GM18505 (cell line): ENCODE results near the gene TULP3.
A peak's percentile ranks its signal among the peaks of the same experiment; 100 is the strongest.
"Not testable (repeated sequence)": the region's sequence is repeated elsewhere in the genome, so short reads cannot be mapped to it uniquely, and the experiment has no call there.

ENCODE experiments used
- ATAC-seq: cut with Tn5 transposase; IDR thresholded peaks from one replicate; pipeline ENCODE4 v1.9.1; 2021; ENCODE audit not compliant: unreplicated experiment
- POLR2A ChIP-seq: IDR thresholded peaks from 4 replicates; pipeline ENCODE4 v1.6.1; 2011; ENCODE audit warnings: borderline replicate concordance; ENCODE audit not compliant: insufficient read depth, insufficient read length; ENCODE audit errors: extremely low read depth

Gene TULP3

GRCh38 chr12:2858944-2859421 is 31.7 kb upstream of the TULP3 start:
- ATAC-seq = no peak

GRCh38 chr12:2860170-2860569 is 30.5 kb upstream of the TULP3 start:
- no peak for ATAC-seq
- TF ChIP-seq POLR2A = no peak

More at GRCh38 chr12:2858944-2859421, 31.7 kb upstream of the TULP3 start:
- TF ChIP-seq POLR2A = no peak

- ATAC-seq = no peak
- TF ChIP-seq POLR2A = no peak
Measured at GRCh38 chr12:2862876-2863275, 27.8 kb upstream of the TULP3 start.

- ATAC-seq = not testable (repeated sequence)
Measured at GRCh38 chr12:2863402-2863801, 27.3 kb upstream of the TULP3 start.

- no peak for ATAC-seq
- TF ChIP-seq POLR2A = no peak
Measured at GRCh38 chr12:2864198-2864597, 26.5 kb upstream of the TULP3 start.

GRCh38 chr12:2868986-2869632 is 21.6 kb upstream of the TULP3 start:
- not testable (repeated sequence) for ATAC-seq

GRCh38 chr12:2876431-2877046 is 14.2 kb upstream of the TULP3 start:
- peak; percentile 4 for ATAC-seq
- TF ChIP-seq POLR2A = no peak

- TF ChIP-seq POLR2A = peak; percentile 75
- peak; percentile 70 for ATAC-seq
Measured at GRCh38 chr12:2877047-2877952, 13.4 kb upstream of the TULP3 start, which contains the start of the genes FOXM1 and RHNO1. Gene FOXM1 (minus strand): TSS chr12:2877174. CDS start chr12:2874478, 2,696 bp downstream. Gene RHNO1 (plus strand): TSS chr12:2877223. CDS start chr12:2885367, 8,144 bp downstream.

GRCh38 chr12:2877953-2878732 is 12.5 kb upstream of the TULP3 start:
- no peak for ATAC-seq
- TF ChIP-seq POLR2A = no peak

GRCh38 chr12:2879853-2880252 is 10.8 kb upstream of the TULP3 start:
- ATAC-seq = no peak
- no peak for TF ChIP-seq POLR2A

GRCh38 chr12:2884810-2885209 is 5.9 kb upstream of the TULP3 start:
- ATAC-seq = no peak
- TF ChIP-seq POLR2A = no peak

- TF ChIP-seq POLR2A = no peak
- no peak for ATAC-seq
Measured at GRCh38 chr12:2886768-2887450, 3.8 kb upstream of the TULP3 start.
